NCI-H1092 (cell line): ENCODE data around the gene EFHC2.
"Not testable (repeated sequence)": the region's sequence is repeated elsewhere in the genome, so short reads cannot be mapped to it uniquely, and the experiment has no call there.

Experiments used
- DNase-seq: peaks from one replicate; lab custom pipeline; 2025; lab: John Stamatoyannopoulos, UW

Gene EFHC2

GRCh38 chrX:44234116-44234515, 109.4 kb downstream of the EFHC2 start:
- DNase-seq: no peak

- DNase-seq: no peak
Observed at GRCh38 chrX:44232081-44232480, 111.4 kb downstream of the EFHC2 start.

DNA sequence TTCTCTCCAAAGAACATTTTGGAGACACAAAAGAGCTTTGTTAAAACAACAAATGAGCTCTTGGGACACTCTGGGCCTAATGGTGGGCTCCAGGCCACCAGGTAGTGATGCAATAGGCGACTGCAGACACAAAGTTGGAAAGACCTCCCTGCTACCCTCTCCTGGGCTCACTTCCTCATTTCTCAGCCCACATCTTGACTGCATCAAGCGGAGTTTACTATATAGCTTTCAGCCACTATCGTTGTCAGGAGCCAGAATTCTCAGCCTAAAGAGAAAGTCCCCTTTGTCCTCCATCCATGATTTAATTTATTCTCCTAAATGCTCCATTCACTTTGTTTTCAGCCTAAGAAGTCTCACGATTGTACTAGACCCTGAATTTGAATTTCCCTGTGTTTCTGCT, 114.9 kb downstream of the EFHC2 start:
- no peak for DNase-seq

- DNase-seq: no peak
Observed at GRCh38 chrX:44227991-44228390, 115.5 kb downstream of the EFHC2 start.

GRCh38 chrX:44225667-44226066, 117.8 kb downstream of the EFHC2 start:
- no peak for DNase-seq

GRCh38 chrX:44224760-44225159, 118.7 kb downstream of the EFHC2 start:
- DNase-seq: no peak

- DNase-seq: no peak
Observed at GRCh38 chrX:44223150-44223549, 120.3 kb downstream of the EFHC2 start.

DNA sequence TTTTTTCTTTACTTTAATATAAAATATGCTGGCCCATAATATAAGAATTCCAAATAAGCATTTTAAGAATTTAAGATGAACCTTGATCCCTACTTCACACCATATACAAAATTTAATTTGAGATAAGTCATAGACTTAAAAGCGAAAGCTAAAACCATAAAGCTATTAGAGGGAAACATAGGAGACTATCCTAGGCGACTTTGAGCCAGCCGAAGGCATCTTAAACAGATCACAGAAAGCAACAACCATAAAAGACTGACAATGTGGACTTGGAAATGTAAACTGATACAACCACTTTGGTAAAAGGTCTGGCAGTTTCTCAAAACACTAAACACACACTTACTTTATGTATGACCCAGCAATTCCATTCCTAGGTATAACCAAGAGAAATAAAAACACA, 125.0 kb downstream of the EFHC2 start:
- no peak for DNase-seq

DNA sequence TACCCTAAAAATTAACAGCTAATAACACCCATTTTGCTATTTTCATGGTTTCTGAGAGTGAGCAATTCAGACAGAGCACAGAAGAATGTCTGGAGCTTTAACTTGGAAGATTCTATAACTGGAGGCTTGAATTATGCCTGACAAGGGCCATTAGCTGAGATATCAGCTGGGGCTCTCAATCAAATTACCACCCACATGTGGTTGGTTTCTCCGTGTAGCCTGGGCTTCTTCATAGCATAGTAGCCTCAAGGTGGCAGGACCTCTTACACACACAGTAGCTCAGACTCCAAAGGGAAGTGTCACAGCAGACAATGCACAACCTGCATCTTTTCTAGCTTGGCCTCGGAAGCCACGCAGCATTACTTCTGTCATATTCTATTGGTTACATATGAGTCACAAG, 127.3 kb downstream of the EFHC2 start:
- DNase-seq: no peak

GRCh38 chrX:44203791-44204190, 139.7 kb downstream of the EFHC2 start:
- DNase-seq: no peak

- DNase-seq: no peak
Observed at GRCh38 chrX:44202596-44202995, 140.9 kb downstream of the EFHC2 start.

- DNase-seq: no peak
Observed at GRCh38 chrX:44189116-44189515, 154.4 kb downstream of the EFHC2 start.

- DNase-seq: not testable (repeated sequence)
Observed at GRCh38 chrX:44187915-44188314, 155.6 kb downstream of the EFHC2 start.

DNA sequence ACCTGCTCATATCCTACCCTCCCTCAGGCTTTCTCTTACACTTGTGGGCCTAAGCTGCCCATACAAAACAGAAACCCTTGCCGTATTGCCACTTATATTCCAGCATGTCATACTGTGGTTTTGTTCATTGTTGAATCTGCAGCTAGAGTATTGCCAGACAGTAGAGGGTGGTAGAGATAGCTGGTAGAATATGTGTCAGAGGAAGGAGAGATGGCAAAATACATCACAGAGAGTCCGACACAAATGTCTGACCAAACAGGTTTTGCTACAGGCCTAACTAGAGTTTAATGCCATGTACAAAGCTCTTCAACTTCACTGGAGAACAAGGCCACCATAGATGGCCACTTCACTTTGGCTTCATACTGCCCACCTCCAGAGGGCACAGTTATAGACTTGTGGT, 160.1 kb downstream of the EFHC2 start:
- no peak for DNase-seq

DNA sequence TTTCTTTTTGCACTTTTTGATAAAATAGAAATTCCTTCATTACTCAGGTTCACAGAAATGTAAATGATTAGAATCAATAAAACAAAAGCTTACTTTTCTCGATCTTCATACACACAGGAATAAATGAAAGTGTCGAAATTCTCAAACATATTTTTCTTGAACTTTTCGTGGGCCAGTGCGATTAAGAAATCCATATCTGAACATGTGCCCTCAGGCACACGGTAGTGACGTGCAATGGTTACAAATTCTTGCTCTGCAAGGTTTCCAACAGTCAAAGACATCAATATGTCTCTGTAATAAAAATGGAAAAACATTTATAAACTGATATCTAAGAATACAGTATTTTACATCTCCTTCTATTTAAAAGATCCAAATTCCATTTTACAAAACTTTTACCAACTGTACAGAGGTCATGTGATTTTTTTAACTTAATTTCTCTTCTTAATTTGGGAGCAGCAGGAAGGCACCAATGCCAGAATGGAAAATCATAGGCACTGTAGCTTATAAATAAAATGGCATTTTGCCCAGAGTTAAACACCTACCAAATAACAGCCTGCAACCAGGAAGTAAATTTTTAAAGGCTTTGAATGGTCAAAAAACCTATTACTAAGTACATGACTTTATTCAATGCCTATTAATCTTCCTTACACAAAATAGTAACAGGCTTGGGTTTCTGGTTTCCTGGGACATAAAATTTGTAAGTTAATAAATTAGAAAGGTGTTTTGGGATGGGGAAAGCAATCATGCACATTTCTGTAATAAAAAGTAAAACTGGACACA, 165.0 kb downstream of the EFHC2 start:
- DNase-seq: no peak

DNA sequence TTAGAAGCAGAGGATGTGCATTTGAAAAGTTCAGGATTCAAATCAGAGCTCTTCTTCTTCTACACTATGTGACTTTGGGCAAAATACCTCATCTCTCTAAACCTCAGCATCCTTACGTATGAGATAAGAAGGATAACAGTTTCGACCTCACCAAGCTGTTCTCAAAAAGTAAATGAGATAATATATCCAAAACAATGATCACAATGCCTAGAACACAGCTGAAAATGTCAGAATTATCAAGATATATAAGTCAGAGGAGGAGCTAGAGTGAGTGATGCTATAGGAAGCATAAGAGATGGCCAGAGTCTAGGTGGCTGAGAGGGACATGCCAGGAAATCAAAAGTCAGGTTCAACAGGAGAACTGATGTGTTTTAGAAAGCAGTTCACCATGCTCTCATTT, 168.0 kb downstream of the EFHC2 start:
- DNase-seq: no peak

DNA sequence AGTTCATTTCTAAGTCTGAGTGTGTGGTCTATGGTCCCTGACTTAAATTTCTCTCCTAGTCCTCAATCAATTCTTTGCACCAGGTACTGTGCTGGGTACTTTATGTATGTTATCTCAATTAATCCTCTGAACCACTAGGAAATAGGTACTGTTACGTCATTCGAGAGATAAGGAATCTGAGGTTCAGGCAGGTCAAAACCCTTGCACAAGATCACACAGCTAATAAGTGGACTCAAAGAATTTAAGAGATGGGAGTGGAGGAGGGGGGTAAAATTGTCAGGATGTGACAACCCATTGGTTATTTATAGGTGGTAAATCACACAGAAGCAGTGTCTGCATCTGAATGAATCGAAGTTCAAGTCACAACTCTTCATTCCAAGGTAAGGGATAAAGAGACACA, 169.4 kb downstream of the EFHC2 start:
- no peak for DNase-seq

DNA sequence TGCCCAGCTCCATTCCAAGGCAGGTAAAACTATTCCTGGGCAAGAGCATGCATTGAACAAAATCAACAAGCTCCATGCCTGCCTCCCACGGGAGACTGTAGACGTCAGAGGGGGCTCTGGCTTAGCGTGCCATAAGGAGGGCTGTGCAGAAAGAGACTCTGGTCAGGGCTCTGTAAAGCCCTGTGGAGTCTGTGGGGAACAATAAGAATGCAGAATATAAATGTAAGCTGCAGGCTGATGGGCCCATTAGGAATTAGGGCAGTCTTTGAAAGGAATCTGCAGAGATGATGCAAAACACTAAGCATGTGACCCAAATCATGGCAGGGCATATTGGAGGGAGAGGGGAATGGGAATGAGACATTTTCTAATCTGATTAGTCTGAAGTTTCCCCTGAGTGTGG, 170.3 kb downstream of the EFHC2 start:
- no peak for DNase-seq

- no peak for DNase-seq
Observed at GRCh38 chrX:44167116-44167515, 176.4 kb downstream of the EFHC2 start.

- DNase-seq: no peak
Observed at GRCh38 chrX:44162964-44163475, 180.5 kb downstream of the EFHC2 start.

- DNase-seq: no peak
Observed at GRCh38 chrX:44157858-44158257, 185.6 kb downstream of the EFHC2 start.

DNA sequence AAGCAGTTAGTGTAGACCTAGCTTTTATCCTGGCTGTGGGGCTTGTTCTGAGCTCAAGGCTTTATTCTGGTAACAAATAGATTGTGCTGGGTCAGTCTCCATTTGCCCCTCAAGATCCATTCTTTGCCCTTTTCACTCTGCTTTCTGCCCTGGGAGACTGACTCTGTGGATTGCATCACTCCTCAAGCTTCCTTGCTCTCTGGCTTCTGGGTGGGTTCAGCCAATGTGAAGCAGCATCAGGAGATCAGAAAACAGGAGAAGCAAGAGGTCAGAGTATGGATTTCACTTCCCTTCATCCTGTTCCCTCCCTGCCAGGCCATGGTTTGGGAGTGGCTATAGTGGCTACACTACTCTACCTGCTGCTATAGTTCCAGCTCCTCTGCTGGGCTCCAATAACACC, 186.2 kb downstream of the EFHC2 start:
- DNase-seq: no peak

DNA sequence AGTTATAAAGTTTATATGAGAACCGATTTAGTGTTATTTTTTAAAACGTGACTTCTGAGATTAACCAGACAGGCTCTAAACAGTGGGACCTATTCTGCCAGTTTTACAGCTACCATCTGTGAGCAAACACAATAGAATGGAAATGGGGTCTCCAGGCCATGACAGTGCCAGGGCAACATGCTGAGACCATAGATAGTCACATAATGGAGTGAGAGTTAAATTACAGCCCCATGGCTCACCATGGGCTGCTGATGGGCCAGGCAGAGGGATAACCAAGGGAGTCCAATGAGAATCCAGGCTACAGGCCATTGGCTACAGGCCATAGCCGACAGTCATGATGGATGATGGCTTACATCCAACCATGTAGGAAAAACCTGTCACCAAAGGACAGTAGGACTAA, 186.7 kb downstream of the EFHC2 start:
- DNase-seq: no peak

DNA sequence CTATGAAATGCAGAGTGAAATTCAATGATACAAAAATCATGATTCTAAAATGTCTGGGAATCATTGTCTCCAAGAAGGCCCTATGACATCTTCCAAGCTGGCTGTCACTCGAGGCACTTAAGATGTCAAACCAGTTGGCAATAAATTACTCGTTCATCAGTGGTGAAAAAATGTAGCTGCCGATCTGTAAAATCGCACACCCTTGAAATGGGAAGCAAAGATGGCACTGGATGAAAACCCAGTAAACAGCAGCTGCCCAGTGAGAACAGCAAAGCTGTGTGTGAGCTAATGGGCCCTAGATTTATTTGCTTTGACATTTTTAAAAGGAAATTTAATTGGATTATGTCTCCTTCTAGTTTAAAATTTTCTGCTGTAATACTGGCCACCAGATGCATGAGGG, 188.3 kb downstream of the EFHC2 start:
- DNase-seq: no peak
